ENCODE measurements around the gene ISL2.

The ISL2 gene

DNA sequence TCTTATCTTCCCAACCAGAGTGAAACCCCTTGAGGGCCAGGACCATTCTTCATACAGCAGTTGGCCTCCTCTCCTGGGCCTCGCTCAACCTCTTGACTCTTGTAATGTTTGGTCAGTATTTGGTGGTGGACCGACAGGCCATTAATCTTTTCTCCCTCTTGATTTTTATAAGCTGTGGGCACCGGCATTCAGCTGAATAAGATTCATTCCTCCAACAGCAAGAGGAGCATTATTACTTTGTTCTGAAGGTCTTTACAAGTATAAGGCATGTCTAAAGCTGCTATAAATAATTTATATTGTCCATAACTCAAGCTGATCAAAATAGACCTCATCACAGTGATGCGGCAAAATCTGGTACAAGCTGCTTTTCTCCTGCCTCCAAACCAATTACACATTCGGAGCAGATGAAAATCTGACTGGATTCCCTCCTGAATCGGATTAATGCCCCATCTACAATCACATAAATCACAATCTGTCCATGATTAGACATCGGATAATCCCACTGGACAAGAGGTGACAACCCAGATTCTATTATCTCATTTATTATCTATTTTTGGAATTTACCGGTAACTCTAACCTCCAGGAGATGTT lies 8.4 kb upstream of the ISL2 start:
- peak; percentile 71 to 86 for DNase-seq

- DNase-seq = no peak
Measured at GRCh38 chr15:76328958-76329357, 7.6 kb upstream of the ISL2 start.

DNA sequence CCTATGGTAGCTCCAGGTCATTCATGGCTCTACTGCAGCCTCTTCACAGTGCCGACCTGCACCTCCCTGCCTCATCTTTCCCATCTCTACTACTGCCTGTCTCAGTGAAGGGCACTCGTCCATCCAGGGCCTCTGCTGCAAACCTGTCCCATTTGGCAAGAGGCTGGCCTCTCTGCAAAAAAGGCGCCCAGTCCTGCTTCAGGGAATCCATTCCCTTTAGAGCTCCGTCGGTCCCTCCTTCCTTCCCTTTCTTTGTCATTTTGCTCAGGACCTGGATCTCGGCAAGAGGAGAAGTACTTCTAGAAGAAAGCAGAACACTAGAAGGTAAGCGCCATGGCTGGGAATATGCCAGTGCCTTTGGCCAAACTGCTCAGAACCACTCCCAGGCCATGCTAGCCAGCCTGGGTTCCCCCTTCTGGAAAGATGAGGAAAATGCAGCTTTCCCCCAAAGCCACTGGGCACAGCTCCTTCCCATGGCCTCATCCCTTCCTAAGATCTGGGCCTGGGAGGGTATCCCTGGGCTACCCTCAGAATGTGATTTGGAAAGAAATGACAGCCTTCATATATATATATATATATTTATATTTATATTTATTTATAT lies 6.4 kb upstream of the ISL2 start:
- DNase-seq = peak; percentile 59 to 79

DNA sequence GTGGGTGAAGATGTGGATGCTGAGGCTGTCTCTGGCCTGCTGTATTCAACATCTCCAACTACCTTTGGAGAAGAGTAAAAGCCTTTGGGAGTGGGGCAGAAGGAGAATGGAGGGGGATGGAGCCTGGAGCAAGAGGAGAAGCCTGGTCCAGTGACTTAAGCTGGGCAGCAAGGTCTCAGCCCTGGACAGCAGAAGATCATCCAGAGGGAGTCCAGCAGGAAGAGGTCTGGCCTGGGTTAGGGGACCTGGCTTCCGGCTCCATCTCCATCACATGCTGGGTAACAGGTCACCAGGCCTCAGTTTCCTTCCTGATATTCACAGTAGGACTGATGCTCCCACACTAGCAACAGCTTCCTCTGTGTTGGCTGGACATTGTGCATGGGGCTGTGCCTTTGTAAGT lies 3.8 kb upstream of the ISL2 start:
- DNase-seq = no peak

GRCh38 chr15:76333309-76333708 lies 3.3 kb upstream of the ISL2 start:
- DNase-seq = no peak

DNA sequence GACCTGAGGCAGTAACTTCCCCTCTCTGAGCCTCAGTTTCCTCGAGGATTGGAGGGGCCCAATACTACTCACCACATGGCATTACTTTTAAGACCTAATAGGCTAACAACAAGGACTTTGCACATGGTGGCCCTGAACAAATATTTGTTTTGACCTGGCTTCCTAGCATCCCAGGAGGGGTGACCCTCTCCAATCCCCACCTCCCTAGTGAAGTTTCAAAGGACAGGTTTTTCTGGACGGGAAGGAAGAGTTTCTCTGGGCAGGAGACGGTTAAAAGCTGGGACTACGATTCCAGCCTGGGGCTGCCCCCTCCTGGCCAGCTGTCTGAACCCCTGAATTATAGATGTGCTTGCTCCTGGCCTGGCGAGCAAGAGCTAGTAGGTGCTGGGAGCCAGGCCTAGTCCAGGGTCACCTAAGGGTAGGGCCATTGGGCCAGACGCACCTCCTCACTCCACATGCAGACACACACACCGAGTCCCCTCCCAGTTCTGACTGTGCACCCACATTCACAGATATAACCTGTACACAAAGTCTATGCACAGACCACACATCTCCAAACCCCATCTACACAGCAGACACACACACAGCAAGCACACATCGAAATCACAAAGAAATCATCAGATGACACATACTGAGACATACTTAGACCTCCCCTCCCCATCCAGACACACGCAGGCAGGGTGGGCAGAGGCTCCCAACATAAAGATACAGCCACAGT lies 2.7 kb upstream of the ISL2 start:
- DNase-seq = peak in 1 of 2 experiments; percentile 33

DNA sequence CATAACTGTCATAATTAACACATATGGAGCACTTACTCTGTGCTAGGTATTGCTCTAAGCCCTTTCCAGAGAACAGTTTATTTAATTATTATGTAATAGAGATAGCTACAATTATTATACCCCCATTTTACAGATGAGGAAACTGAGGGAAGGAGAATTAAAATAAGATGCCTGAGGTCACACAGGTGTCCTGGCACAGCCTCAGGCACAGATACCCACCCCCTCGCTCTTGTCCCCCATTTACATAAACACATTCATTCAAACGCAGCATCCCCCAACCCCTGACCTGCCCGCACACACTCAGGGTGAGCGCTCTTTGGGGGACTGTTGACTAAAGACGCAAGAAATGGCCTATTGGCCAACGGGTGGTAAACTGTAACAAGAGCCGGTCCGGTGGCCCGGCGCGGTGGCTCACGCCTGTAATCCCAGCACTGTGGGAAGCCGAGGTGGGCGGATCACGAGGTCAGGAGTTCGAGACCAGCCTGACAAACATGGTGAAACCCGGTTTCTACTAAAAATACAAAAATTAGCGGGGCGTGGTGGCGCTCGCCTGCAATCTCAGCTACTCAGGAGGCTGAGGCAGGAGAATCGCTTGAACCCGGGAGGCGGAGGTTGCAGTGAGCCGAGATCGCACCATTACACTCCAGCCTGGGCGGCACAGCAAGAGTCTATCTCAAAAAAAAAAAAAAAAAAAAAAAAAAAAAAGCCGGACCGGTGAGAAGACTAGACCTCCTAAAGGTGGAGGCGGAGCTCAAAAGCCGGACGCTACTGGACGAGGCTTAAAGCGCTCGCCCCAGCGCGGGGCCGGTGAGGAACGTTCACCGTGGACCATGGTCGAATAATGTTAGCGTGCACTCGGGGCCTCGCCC lies 1.9 kb upstream of the ISL2 start:
- no peak for DNase-seq

- no peak for DNase-seq
Measured at GRCh38 chr15:76335307-76336253, 993 bp upstream of the ISL2 start.

DNA sequence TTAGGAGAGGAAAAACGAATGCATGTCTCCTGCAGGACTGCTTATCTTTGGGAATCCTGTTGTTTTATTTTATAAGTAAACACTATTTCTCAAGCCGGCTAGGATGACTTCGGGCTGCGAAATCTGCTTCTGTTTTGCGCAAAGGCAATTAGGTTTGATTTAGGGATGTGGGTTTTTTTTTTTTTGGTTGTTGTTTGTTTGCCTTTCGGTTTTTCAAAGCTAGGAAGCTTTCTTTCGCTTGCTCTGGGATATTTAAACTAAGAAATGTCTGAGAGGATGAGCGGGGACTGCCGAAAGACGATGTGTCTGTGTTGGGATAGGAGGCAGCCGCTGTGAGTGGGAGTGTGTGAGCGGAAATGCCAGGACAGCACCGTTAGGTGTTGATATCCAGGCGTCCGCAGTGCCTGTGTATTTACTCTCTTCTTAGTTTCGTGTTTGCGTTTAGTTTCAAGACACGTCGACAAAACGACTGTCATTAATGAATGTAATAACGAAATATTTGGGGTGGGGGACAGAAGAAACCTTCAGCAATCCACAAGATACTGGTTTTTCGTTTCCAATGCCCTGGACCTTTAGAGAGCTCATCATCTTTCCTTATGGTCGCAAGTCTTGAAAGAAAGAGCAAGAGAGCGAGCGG lies 604 bp downstream of the ISL2 start:
- DNase-seq = peak; percentile 30 to 65

DNA sequence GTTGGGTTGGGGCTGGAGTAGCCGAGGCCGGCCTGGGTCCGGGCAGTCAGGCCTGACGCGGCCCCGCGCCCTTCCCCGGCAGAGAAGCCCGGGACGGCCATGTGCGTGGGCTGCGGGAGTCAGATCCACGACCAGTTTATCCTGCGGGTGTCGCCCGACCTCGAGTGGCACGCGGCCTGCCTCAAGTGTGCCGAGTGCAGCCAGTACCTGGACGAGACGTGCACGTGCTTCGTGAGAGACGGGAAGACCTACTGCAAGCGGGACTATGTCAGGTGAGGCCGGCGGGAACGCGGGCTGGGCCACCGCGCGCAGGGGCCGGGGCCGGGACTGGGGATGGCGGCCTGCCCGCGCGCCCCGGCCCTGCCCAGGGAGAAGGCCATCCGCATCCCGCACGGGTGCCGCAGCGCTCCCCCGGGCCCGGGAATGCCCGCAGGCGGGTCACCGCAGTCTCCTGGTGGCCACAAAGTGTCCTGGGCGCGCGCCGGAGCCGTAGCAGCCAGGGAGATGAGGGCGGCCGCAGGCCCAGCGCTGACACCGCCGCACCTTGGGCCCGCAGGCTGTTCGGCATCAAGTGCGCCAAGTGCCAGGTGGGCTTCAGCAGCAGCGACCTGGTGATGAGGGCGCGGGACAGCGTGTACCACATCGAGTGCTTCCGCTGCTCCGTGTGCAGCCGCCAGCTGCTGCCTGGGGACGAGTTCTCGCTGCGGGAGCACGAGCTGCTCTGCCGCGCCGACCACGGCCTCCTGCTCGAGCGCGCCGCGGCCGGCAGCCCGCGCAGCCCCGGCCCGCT lies 1.3 kb downstream of the ISL2 start:
- DNase-seq = peak; percentile 35 to 60

GRCh38 chr15:76338486-76339304 lies 2.1 kb downstream of the ISL2 start:
- peak in 1 of 2 experiments; percentile 46 for DNase-seq

- DNase-seq = no peak
Measured at GRCh38 chr15:76339305-76340197, 3.0 kb downstream of the ISL2 start.

DNA sequence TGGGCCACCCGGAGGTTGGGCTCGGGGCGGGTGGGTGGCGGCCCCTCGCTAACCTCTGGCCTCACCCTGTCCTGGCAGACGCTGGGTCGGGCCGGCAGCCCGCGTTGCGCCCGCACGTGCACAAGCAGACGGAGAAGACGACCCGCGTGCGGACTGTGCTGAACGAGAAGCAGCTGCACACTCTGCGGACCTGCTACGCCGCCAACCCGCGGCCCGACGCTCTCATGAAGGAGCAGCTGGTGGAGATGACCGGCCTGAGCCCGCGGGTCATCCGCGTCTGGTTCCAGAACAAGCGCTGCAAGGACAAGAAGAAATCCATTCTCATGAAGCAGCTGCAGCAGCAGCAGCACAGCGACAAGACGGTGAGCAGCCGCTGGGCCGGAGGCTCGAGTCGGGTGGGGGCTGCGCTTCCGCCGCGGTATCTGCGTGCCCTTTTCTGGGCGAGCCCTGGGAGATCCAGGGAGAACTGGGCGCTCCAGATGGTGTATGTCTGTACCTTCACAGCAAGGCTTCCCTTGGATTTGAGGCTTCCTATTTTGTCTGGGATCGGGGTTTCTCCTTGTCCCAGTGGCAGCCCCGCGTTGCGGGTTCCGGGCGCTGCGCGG lies 3.7 kb downstream of the ISL2 start:
- no peak for DNase-seq

DNA sequence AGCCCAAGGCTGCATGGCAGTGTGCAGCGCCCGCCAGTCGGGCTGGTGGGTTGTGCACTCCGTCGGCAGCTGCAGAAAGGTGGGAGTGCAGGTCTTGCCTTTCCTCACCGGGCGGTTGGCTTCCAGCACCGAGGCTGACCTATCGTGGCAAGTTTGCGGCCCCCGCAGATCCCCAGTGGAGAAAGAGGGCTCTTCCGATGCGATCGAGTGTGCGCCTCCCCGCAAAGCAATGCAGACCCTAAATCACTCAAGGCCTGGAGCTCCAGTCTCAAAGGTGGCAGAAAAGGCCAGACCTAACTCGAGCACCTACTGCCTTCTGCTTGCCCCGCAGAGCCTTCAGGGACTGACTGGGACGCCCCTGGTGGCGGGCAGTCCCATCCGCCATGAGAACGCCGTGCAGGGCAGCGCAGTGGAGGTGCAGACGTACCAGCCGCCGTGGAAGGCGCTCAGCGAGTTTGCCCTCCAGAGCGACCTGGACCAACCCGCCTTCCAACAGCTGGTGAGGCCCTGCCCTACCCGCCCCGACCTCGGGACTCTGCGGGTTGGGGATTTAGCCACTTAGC lies 4.3 kb downstream of the ISL2 start:
- no peak for DNase-seq

- no peak for DNase-seq
Measured at GRCh38 chr15:76341366-76342057, 4.9 kb downstream of the ISL2 start.

GRCh38 chr15:76342058-76342381 lies 5.4 kb downstream of the ISL2 start:
- no peak for DNase-seq

GRCh38 chr15:76342382-76343201 lies 6.0 kb downstream of the ISL2 start:
- DNase-seq = no peak

All from NCI-H524 (cell line).